ENCODE measurements around the gene CCDC136. TPM values are rescaled to one million over a fixed set of nuclear protein-coding genes. Genes with fewer than 3 reads are reported as not detected.

The CCDC136 gene
- total and polyA plus RNA-seq, 2 experiments from 2014 or later: 27.1 to 55.7 TPM

DNA sequence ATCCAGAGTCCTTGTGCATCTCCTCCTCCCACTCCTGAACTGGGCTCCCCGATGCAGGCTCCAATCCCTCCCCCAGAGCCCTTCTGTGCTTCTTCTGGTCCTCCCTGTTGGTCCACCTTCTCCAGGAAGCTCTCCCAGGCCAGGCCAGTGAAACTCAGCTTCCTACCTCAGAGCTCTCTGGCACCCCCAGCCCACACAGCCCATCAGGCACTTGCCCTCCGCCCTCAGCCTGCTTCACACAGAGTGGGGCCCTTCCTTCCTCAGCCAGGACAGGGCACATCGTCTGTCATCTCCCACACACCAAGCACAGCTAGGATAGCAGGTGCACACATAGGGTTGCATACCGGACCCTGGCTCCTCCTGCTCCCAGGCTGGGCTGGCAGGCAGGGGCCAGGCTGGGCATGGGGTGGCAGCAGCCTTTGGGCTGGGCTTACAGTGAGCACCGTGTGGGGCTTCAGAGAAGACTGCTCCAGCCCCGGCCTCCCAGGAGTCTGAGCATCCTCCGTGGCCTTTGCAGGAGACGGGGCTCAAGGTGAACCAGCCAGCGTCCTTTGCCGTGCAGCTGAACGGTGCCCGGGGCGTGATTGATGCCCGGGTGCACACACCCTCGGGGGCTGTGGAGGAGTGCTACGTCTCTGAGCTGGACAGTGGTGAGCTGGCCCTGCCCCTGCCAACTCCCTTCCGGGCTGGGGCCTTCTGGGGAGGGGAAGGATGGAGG is 64.4 kb downstream of the CCDC136 start:
- H3K4me3 Mint-ChIP-seq: no peak overlapping the region
- no peaks in the 10 kb centered on the region for H3K79me2 ChIP-seq (replicated peaks; ENCODE audit: insufficient read depth)
- H3F3A ChIP-seq (replicated peaks; ENCODE audit: low read depth): no peaks in the 10 kb centered on the region
- H3K9me3 Mint-ChIP-seq: no peaks in the 10 kb centered on the region
- H3K36me3 ChIP-seq (ENCODE audit: insufficient read depth): no peaks in the 10 kb centered on the region
- H3K9me2 ChIP-seq (ENCODE audit: insufficient read depth): no peaks in the 10 kb centered on the region
- TF ChIP-seq, protein P1, sequence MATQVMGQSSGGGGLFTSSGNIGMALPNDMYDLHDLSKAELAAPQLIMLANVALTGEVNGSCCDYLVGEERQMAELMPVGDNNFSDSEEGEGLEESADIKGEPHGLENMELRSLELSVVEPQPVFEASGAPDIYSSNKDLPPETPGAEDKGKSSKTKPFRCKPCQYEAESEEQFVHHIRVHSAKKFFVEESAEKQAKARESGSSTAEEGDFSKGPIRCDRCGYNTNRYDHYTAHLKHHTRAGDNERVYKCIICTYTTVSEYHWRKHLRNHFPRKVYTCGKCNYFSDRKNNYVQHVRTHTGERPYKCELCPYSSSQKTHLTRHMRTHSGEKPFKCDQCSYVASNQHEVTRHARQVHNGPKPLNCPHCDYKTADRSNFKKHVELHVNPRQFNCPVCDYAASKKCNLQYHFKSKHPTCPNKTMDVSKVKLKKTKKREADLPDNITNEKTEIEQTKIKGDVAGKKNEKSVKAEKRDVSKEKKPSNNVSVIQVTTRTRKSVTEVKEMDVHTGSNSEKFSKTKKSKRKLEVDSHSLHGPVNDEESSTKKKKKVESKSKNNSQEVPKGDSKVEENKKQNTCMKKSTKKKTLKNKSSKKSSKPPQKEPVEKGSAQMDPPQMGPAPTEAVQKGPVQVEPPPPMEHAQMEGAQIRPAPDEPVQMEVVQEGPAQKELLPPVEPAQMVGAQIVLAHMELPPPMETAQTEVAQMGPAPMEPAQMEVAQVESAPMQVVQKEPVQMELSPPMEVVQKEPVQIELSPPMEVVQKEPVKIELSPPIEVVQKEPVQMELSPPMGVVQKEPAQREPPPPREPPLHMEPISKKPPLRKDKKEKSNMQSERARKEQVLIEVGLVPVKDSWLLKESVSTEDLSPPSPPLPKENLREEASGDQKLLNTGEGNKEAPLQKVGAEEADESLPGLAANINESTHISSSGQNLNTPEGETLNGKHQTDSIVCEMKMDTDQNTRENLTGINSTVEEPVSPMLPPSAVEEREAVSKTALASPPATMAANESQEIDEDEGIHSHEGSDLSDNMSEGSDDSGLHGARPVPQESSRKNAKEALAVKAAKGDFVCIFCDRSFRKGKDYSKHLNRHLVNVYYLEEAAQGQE (IDR thresholded peaks at IDR 0.05; ENCODE audit: unreplicated experiment): no peak
- no peaks in the 10 kb centered on the region for H4K20me1 ChIP-seq (replicated peaks; ENCODE audit: insufficient read depth)
- H2AFZ ChIP-seq: no peak overlapping the region
- H3K27ac ChIP-seq (ENCODE audit: low read depth): no peak overlapping the region
- H3K4me1 ChIP-seq (ENCODE audit: insufficient read depth): no peaks in the 10 kb centered on the region
- no peak for DNase-seq (ENCODE audit: low spot score)
- peak overlapping the region; percentile 44; the same call in 1 of the 2 replicates for H3K27ac Mint-ChIP-seq
- no peak overlapping the region for H3K4me2 ChIP-seq
- no peak overlapping the region for H3K4me3 ChIP-seq
- H3K27me3 ChIP-seq (ENCODE audit: insufficient read depth): no peaks in the 10 kb centered on the region
- peaks cover 22% of the 10 kb centered on the region for H3K4me1 Mint-ChIP-seq
- H3K36me3 Mint-ChIP-seq (ENCODE audit: low read depth): no peaks in the 10 kb centered on the region; the same call in 2 of the 3 replicates
- ATAC-seq: no peak
- peaks cover 14% of the 10 kb centered on the region for H3K27me3 Mint-ChIP-seq (ENCODE audit: insufficient read depth, low read depth, poor library complexity)

DNA sequence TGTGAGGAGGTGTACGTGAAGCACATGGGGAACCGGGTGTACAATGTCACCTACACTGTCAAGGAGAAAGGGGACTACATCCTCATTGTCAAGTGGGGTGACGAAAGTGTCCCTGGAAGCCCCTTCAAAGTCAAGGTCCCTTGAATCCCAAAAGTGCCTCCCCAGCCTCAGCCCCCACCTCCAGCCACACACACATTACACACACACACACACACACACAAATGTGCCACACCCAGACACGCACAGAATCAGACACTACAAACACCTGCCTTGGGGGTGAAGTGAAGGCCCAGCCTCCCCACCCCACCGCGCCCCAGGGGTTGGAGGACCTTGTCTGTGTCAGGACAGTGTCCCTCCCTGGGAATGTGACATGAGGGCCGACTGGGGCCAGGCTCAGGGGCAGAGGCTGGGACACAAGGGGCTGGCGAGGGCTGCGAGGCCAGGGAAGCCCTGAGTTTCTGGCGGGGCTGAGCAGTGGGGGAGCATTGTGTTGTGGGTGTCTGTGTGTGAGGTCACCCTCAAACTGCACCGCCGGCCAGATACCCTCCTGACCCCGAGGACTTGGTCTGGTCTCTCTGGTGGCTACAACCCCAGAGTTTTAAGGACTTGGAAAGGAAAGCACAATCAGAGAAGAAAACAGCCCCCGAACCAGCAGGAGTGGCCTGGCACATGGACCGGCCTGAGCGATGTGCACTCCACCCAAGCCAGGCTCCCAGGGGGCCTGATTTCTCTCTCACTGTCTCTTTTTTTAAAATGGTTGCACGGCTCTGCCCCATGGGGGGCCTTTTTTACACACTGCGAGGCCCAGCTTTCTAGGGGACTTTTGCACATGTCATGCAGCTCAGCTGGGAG is 66.8 kb downstream of the CCDC136 start:
- Mint-ChIP-seq H3K4me1 (peaks cover 27% of the 10 kb centered on the region), H3K27ac (no peak overlapping the region), H3K27me3 (ENCODE audit: insufficient read depth, low read depth, poor library complexity) (peaks cover 25% of the 10 kb centered on the region), H3K4me3 (no peak overlapping the region), H3K36me3 (ENCODE audit: low read depth) (no peaks in the 10 kb centered on the region; the same call in 2 of the 3 replicates), H3K9me3 (no peaks in the 10 kb centered on the region)
- no peak for ATAC-seq
- Histone ChIP-seq H2AFZ (no peak overlapping the region), H3K4me2 (no peak overlapping the region), H3K79me2 (replicated peaks; ENCODE audit: insufficient read depth) (peaks cover 6% of the 10 kb centered on the region), H3K4me1 (ENCODE audit: insufficient read depth) (peaks cover 1% of the 10 kb centered on the region), H3K36me3 (ENCODE audit: insufficient read depth) (no peaks in the 10 kb centered on the region), H3F3A (replicated peaks; ENCODE audit: low read depth) (peaks cover 4% of the 10 kb centered on the region; the same call in 1 of the 2 replicates), H3K9me2 (ENCODE audit: insufficient read depth) (no peaks in the 10 kb centered on the region), H3K27ac (ENCODE audit: low read depth) (no peak overlapping the region), H4K20me1 (replicated peaks; ENCODE audit: insufficient read depth) (peaks cover under 1% of the 10 kb centered on the region; the same call in 1 of the 2 replicates), H3K4me3 (no peak overlapping the region), H3K27me3 (ENCODE audit: insufficient read depth) (no peaks in the 10 kb centered on the region)
- no peak for DNase-seq (ENCODE audit: low spot score)
- TF ChIP-seq ZNF114 (CRISPR knock-in tag; IDR thresholded peaks at IDR 0.05): no peak
- no peak for TF ChIP-seq ZNF331 (CRISPR knock-in tag; IDR thresholded peaks at IDR 0.05; ENCODE audit: low read depth)
- no peak for TF ChIP-seq STAT1 (IDR thresholded peaks at IDR 0.05; ENCODE audit: unreplicated experiment)
- TF ChIP-seq, protein P2, sequence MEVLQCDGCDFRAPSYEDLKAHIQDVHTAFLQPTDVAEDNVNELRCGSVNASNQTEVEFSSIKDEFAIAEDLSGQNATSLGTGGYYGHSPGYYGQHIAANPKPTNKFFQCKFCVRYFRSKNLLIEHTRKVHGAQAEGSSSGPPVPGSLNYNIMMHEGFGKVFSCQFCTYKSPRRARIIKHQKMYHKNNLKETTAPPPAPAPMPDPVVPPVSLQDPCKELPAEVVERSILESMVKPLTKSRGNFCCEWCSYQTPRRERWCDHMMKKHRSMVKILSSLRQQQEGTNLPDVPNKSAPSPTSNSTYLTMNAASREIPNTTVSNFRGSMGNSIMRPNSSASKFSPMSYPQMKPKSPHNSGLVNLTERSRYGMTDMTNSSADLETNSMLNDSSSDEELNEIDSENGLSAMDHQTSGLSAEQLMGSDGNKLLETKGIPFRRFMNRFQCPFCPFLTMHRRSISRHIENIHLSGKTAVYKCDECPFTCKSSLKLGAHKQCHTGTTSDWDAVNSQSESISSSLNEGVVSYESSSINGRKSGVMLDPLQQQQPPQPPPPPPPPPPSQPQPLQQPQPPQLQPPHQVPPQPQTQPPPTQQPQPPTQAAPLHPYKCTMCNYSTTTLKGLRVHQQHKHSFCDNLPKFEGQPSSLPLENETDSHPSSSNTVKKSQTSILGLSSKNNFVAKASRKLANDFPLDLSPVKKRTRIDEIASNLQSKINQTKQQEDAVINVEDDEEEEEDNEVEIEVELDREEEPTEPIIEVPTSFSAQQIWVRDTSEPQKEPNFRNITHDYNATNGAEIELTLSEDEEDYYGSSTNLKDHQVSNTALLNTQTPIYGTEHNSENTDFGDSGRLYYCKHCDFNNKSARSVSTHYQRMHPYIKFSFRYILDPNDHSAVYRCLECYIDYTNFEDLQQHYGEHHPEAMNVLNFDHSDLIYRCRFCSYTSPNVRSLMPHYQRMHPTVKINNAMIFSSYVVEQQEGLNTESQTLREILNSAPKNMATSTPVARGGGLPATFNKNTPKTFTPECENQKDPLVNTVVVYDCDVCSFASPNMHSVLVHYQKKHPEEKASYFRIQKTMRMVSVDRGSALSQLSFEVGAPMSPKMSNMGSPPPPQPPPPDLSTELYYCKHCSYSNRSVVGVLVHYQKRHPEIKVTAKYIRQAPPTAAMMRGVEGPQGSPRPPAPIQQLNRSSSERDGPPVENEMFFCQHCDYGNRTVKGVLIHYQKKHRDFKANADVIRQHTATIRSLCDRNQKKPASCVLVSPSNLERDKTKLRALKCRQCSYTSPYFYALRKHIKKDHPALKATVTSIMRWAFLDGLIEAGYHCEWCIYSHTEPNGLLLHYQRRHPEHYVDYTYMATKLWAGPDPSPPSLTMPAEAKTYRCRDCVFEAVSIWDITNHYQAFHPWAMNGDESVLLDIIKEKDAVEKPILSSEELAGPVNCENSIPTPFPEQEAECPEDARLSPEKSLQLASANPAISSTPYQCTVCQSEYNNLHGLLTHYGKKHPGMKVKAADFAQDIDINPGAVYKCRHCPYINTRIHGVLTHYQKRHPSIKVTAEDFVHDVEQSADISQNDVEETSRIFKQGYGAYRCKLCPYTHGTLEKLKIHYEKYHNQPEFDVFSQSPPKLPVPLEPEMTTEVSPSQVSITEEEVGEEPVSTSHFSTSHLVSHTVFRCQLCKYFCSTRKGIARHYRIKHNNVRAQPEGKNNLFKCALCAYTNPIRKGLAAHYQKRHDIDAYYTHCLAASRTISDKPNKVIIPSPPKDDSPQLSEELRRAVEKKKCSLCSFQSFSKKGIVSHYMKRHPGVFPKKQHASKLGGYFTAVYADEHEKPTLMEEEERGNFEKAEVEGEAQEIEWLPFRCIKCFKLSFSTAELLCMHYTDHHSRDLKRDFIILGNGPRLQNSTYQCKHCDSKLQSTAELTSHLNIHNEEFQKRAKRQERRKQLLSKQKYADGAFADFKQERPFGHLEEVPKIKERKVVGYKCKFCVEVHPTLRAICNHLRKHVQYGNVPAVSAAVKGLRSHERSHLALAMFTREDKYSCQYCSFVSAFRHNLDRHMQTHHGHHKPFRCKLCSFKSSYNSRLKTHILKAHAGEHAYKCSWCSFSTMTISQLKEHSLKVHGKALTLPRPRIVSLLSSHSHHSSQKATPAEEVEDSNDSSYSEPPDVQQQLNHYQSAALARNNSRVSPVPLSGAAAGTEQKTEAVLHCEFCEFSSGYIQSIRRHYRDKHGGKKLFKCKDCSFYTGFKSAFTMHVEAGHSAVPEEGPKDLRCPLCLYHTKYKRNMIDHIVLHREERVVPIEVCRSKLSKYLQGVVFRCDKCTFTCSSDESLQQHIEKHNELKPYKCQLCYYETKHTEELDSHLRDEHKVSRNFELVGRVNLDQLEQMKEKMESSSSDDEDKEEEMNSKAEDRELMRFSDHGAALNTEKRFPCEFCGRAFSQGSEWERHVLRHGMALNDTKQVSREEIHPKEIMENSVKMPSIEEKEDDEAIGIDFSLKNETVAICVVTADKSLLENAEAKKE (CRISPR knock-in tag; IDR thresholded peaks at IDR 0.05): no peak
- TF ChIP-seq, protein P3, sequence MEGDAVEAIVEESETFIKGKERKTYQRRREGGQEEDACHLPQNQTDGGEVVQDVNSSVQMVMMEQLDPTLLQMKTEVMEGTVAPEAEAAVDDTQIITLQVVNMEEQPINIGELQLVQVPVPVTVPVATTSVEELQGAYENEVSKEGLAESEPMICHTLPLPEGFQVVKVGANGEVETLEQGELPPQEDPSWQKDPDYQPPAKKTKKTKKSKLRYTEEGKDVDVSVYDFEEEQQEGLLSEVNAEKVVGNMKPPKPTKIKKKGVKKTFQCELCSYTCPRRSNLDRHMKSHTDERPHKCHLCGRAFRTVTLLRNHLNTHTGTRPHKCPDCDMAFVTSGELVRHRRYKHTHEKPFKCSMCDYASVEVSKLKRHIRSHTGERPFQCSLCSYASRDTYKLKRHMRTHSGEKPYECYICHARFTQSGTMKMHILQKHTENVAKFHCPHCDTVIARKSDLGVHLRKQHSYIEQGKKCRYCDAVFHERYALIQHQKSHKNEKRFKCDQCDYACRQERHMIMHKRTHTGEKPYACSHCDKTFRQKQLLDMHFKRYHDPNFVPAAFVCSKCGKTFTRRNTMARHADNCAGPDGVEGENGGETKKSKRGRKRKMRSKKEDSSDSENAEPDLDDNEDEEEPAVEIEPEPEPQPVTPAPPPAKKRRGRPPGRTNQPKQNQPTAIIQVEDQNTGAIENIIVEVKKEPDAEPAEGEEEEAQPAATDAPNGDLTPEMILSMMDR (conservative IDR thresholded peaks at IDR 0.05; ENCODE audit: low read depth in 2 of 2): no peak
- TF ChIP-seq NANOG (IDR thresholded peaks at IDR 0.05; ENCODE audit: borderline replicate concordance): no peak

Data from GM23338 (cell line).